NCI-H2196 treated with DMSO at 0.1 percent for 48 hours (cell line): Measurements from ENCODE around the gene MGAT4A.
"Not testable (repeated sequence)": the region's sequence is repeated elsewhere in the genome, so short reads cannot be mapped to it uniquely, and the experiment has no call there.

Experiments
- DNase-seq: peaks from one replicate; lab custom pipeline; 2025; ENCODE audit not compliant: unreplicated experiment; lab: John Stamatoyannopoulos, UW

Gene MGAT4A

GRCh38 chr2:98608962-98609604 is 121.8 kb downstream of the MGAT4A start:
- DNase-seq = no peak

GRCh38 chr2:98608116-98608961 is 122.6 kb downstream of the MGAT4A start, which contains the start of the genes COA5 and UNC50:
COA5 (minus strand) TSS chr2:98608512; CDS start chr2:98608405, 107 bp downstream.
UNC50 (plus strand) TSS chr2:98608589; CDS start chr2:98609760, 1,171 bp downstream.
- DNase-seq = peak; percentile 77

- no peak for DNase-seq
These were observed 123.2 kb downstream of the MGAT4A start for GRCh38 chr2:98607741-98608115.

- no peak for DNase-seq
These were observed 123.8 kb downstream of the MGAT4A start for GRCh38 chr2:98607104-98607503.

GRCh38 chr2:98606431-98606830 is 124.5 kb downstream of the MGAT4A start:
- DNase-seq = no peak

GRCh38 chr2:98605076-98605475 is 125.9 kb downstream of the MGAT4A start:
- DNase-seq = no peak

GRCh38 chr2:98604547-98604946 is 126.4 kb downstream of the MGAT4A start:
- DNase-seq = no peak

- DNase-seq = peak; percentile 22
These were observed 129.3 kb downstream of the MGAT4A start for GRCh38 chr2:98601532-98602132.

- no peak for DNase-seq
These were observed 132.0 kb downstream of the MGAT4A start for GRCh38 chr2:98598781-98599428.

- DNase-seq = not testable (repeated sequence)
These were observed 136.3 kb downstream of the MGAT4A start for GRCh38 chr2:98594665-98595064.

GRCh38 chr2:98592565-98592964 is 138.4 kb downstream of the MGAT4A start:
- DNase-seq = no peak

- DNase-seq = no peak
These were observed 141.4 kb downstream of the MGAT4A start for GRCh38 chr2:98589489-98589888.

- no peak for DNase-seq
These were observed 142.0 kb downstream of the MGAT4A start for GRCh38 chr2:98588880-98589431.

GRCh38 chr2:98586551-98587140 is 144.3 kb downstream of the MGAT4A start:
- no peak for DNase-seq

- DNase-seq = no peak
These were observed 145.5 kb downstream of the MGAT4A start for GRCh38 chr2:98585386-98585785.

GRCh38 chr2:98583816-98584618 is 146.9 kb downstream of the MGAT4A start:
- DNase-seq = no peak

- no peak for DNase-seq
These were observed 147.7 kb downstream of the MGAT4A start for GRCh38 chr2:98583276-98583675.

- DNase-seq = no peak
These were observed 148.4 kb downstream of the MGAT4A start for GRCh38 chr2:98582523-98582922.

GRCh38 chr2:98580656-98581284 is 150.2 kb downstream of the MGAT4A start:
- no peak for DNase-seq
